GM12878 (cell line): ENCODE measurements around the gene AP2A2. TPM values are rescaled to one million over a fixed set of nuclear protein-coding genes. Genes with fewer than 3 reads are reported as not detected.

Source experiments
- DPF2 ChIP-seq: fragments of 450-650 bp; IDR thresholded peaks from 2 replicates; pipeline ENCODE4 v1.6.1; 2017; ENCODE audit warnings: mild to moderate bottlenecking
- GATAD2B ChIP-seq: fragments of 450-650 bp; conservative IDR thresholded peaks from 2 replicates; pipeline ENCODE4 v1.6.1; 2017; ENCODE audit warnings: low read depth, mild to moderate bottlenecking, moderate library complexity
- HCFC1 ChIP-seq: fragments of 150-350 bp; IDR thresholded peaks from 2 replicates; pipeline ENCODE4 v1.6.1; 2014; ENCODE audit warnings: low read length
- MTA2 ChIP-seq: fragments of 450-650 bp; IDR thresholded peaks from 2 replicates; pipeline ENCODE4 v1.6.1; 2016; ENCODE audit warnings: low read depth, mild to moderate bottlenecking, moderate library complexity
- ZNF207 ChIP-seq: fragments of 450-650 bp; IDR thresholded peaks from 2 replicates; pipeline ENCODE4 v1.6.1; 2014; ENCODE audit warnings: antibody characterized with exemption, mild to moderate bottlenecking, borderline replicate concordance
- polyA plus RNA-seq, 11 experiments: library from polyadenylated mRNA; depleted of rRNA in 4 of 11; unstranded in 6 of 11; stranded (reverse) in 5 of 11; fragments of >200 nt; fragmentation: Nextera tagmentation in 4 of 11; fragmentation: Illumina TruSeq in 1 of 11; extraction: Ambion mirVana in 4 of 11; extraction: Trizol in 1 of 11; gene quantifications; 1 replicate in 1 of 11; 2 replicates in 10 of 11; pipeline versions ENCODE4 v1.2.1 to v1.2.3, GENCODE V29; 2011 to 2016; ENCODE audit warnings: inconsistent platforms in 2 of 11, missing spikeins in 2 of 11, low read depth in 1 of 11
- total RNA-seq, 4 experiments: library from RNA; depleted of rRNA in 3 of 4; stranded (reverse); fragments of >200 nt in 3 of 4; fragmentation: Illumina TruSeq in 1 of 4; extraction: Trizol in 1 of 4; gene quantifications; 2 replicates each; pipeline versions ENCODE4 v1.2.1 to v1.2.3, GENCODE V29; 2013 to 2021
- TF ChIP-seq, protein P1 (sequence below): fragments of 150-350 bp; IDR thresholded peaks from 2 replicates; pipeline ENCODE4 v1.6.1; 2016; ENCODE audit warnings: low read depth, low read length
- TF ChIP-seq, protein P2 (sequence below): fragments of 450-650 bp; IDR thresholded peaks from 2 replicates; pipeline ENCODE4 v1.6.1; 2018; ENCODE audit warnings: mild to moderate bottlenecking, low read depth, moderate library complexity; ENCODE audit not compliant: partially characterized antibody
- TF ChIP-seq, protein P3 (sequence below): IDR thresholded peaks from 2 replicates; pipeline ENCODE4 v1.6.1; 2011; ENCODE audit warnings: low read depth, low read length, improper control_type of control experiment, borderline replicate concordance
- TF ChIP-seq, protein P4 (sequence below): fragments of 450-650 bp; IDR thresholded peaks from 2 replicates; pipeline ENCODE4 v1.6.1; 2017; ENCODE audit warnings: mild to moderate bottlenecking, moderate library complexity

AP2A2 gene
- total and polyA plus RNA-seq, 10 of the 15 experiments (the other 5 are each of a cell fraction or from before 2014, with no cell fraction given): 0.58 to 48.8 (median 18.2) TPM

DNA sequence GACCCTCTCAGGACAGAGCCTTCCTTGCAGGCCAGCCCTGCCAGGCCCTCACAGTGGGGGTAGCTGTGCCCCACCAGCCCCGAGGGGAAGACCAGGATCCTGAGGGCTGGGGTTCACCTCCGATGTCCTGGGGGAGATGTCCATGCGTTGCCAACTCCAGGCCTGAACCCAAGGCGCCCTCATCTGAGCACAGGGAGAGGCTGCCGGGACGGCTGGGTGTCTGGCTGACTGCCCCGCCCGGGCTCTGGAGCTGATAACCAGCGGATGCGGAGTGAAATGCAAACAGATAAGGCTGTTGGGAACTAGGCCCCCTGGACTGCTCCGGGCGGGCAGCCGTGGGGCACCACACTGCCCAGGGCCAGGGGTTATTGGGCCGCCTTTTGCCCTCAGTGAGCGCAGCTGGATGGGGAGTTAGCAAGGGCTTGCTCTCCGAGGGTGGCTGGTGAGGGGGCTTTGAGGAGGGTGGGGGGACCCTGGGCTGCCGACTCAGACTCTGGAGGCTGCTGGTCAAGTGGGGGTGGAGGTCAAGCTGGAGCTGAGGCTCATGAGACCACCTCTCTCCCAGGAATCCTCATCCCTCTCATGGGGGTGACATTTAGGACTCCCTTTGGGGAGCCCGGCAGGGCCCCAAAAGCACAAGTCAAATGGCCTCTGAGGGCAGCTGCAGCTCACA lies 116.4 kb downstream of the AP2A2 start (continued):
- TF ChIP-seq, protein P1, sequence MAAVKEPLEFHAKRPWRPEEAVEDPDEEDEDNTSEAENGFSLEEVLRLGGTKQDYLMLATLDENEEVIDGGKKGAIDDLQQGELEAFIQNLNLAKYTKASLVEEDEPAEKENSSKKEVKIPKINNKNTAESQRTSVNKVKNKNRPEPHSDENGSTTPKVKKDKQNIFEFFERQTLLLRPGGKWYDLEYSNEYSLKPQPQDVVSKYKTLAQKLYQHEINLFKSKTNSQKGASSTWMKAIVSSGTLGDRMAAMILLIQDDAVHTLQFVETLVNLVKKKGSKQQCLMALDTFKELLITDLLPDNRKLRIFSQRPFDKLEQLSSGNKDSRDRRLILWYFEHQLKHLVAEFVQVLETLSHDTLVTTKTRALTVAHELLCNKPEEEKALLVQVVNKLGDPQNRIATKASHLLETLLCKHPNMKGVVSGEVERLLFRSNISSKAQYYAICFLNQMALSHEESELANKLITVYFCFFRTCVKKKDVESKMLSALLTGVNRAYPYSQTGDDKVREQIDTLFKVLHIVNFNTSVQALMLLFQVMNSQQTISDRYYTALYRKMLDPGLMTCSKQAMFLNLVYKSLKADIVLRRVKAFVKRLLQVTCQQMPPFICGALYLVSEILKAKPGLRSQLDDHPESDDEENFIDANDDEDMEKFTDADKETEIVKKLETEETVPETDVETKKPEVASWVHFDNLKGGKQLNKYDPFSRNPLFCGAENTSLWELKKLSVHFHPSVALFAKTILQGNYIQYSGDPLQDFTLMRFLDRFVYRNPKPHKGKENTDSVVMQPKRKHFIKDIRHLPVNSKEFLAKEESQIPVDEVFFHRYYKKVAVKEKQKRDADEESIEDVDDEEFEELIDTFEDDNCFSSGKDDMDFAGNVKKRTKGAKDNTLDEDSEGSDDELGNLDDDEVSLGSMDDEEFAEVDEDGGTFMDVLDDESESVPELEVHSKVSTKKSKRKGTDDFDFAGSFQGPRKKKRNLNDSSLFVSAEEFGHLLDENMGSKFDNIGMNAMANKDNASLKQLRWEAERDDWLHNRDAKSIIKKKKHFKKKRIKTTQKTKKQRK: no peak
- TF ChIP-seq ZNF207 (no peak), GATAD2B (no peak), HCFC1 (no peak), DPF2 (no peak), MTA2 (no peak)
- TF ChIP-seq, protein P2, sequence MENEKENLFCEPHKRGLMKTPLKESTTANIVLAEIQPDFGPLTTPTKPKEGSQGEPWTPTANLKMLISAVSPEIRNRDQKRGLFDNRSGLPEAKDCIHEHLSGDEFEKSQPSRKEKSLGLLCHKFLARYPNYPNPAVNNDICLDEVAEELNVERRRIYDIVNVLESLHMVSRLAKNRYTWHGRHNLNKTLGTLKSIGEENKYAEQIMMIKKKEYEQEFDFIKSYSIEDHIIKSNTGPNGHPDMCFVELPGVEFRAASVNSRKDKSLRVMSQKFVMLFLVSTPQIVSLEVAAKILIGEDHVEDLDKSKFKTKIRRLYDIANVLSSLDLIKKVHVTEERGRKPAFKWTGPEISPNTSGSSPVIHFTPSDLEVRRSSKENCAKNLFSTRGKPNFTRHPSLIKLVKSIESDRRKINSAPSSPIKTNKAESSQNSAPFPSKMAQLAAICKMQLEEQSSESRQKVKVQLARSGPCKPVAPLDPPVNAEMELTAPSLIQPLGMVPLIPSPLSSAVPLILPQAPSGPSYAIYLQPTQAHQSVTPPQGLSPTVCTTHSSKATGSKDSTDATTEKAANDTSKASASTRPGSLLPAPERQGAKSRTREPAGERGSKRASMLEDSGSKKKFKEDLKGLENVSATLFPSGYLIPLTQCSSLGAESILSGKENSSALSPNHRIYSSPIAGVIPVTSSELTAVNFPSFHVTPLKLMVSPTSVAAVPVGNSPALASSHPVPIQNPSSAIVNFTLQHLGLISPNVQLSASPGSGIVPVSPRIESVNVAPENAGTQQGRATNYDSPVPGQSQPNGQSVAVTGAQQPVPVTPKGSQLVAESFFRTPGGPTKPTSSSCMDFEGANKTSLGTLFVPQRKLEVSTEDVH: no peak
- TF ChIP-seq, protein P3, sequence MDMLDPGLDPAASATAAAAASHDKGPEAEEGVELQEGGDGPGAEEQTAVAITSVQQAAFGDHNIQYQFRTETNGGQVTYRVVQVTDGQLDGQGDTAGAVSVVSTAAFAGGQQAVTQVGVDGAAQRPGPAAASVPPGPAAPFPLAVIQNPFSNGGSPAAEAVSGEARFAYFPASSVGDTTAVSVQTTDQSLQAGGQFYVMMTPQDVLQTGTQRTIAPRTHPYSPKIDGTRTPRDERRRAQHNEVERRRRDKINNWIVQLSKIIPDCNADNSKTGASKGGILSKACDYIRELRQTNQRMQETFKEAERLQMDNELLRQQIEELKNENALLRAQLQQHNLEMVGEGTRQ: no peak
- TF ChIP-seq, protein P4, sequence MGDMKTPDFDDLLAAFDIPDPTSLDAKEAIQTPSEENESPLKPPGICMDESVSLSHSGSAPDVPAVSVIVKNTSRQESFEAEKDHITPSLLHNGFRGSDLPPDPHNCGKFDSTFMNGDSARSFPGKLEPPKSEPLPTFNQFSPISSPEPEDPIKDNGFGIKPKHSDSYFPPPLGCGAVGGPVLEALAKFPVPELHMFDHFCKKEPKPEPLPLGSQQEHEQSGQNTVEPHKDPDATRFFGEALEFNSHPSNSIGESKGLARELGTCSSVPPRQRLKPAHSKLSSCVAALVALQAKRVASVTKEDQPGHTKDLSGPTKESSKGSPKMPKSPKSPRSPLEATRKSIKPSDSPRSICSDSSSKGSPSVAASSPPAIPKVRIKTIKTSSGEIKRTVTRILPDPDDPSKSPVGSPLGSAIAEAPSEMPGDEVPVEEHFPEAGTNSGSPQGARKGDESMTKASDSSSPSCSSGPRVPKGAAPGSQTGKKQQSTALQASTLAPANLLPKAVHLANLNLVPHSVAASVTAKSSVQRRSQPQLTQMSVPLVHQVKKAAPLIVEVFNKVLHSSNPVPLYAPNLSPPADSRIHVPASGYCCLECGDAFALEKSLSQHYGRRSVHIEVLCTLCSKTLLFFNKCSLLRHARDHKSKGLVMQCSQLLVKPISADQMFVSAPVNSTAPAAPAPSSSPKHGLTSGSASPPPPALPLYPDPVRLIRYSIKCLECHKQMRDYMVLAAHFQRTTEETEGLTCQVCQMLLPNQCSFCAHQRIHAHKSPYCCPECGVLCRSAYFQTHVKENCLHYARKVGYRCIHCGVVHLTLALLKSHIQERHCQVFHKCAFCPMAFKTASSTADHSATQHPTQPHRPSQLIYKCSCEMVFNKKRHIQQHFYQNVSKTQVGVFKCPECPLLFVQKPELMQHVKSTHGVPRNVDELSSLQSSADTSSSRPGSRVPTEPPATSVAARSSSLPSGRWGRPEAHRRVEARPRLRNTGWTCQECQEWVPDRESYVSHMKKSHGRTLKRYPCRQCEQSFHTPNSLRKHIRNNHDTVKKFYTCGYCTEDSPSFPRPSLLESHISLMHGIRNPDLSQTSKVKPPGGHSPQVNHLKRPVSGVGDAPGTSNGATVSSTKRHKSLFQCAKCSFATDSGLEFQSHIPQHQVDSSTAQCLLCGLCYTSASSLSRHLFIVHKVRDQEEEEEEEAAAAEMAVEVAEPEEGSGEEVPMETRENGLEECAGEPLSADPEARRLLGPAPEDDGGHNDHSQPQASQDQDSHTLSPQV: no peak
